Measurements from ENCODE around the gene SLC13A2.

The SLC13A2 gene

GRCh38 chr17:28488533-28489276 lies 15.3 kb downstream of the SLC13A2 start:
- no peak for DNase-seq (ENCODE audit: low spot score)
- TF ChIP-seq CTCF (IDR thresholded peaks at IDR 0.05; ENCODE audit: extremely low read depth, missing control alignments), result no peak

- no peak for TF ChIP-seq CTCF (IDR thresholded peaks at IDR 0.05; ENCODE audit: extremely low read depth, missing control alignments)
- DNase-seq (ENCODE audit: low spot score), result no peak
Measured at GRCh38 chr17:28491286-28491685, 17.8 kb downstream of the SLC13A2 start.

- DNase-seq (ENCODE audit: low spot score), result no peak
- TF ChIP-seq CTCF (IDR thresholded peaks at IDR 0.05; ENCODE audit: extremely low read depth, missing control alignments), result no peak
Measured at GRCh38 chr17:28491860-28492259, 18.4 kb downstream of the SLC13A2 start.

GRCh38 chr17:28492352-28493310 lies 19.2 kb downstream of the SLC13A2 start:
- no peak for TF ChIP-seq CTCF (IDR thresholded peaks at IDR 0.05; ENCODE audit: extremely low read depth, missing control alignments)
- DNase-seq (ENCODE audit: low spot score), result no peak

GRCh38 chr17:28493460-28493859 lies 20.0 kb downstream of the SLC13A2 start:
- DNase-seq (ENCODE audit: low spot score), result no peak
- no peak for TF ChIP-seq CTCF (IDR thresholded peaks at IDR 0.05; ENCODE audit: extremely low read depth, missing control alignments)

GRCh38 chr17:28494445-28495188 lies 21.2 kb downstream of the SLC13A2 start:
- peak; percentile 81 for TF ChIP-seq CTCF (IDR thresholded peaks at IDR 0.05; ENCODE audit: extremely low read depth, missing control alignments)
- peak; percentile 87 for DNase-seq (ENCODE audit: low spot score)
